IMR-90 (cell line): ENCODE results near the gene PRDX5. TPM values are rescaled to one million over a fixed set of nuclear protein-coding genes. Genes with fewer than 3 reads are reported as not detected.

Experiments
- ATAC-seq: fragments of 200-7000 bp; cut with Tn5 transposase; 2 replicates; pipeline ENCODE4 v1.9.1; 2020; ENCODE audit warnings: low read depth, mild to moderate bottlenecking, moderate library complexity
- BruUV-seq: library from RNA; stranded (reverse); fragments of 400-500 nt; replicated peaks from 2 replicates; lab custom pipeline; 2021; lab: Mats Ljungman, UMichigan
- CTCF ChIA-PET: fragments of 300-600 bp; formaldehyde crosslinking; extraction: SDS; loops from one replicate; lab custom pipeline; 2021; ENCODE audit warnings: antibody characterized with exemption; lab: Yijun Ruan, JAX
- POLR2A ChIA-PET: fragments of 300-600 bp; sonication (Branson Sonifier 250); formaldehyde crosslinking; loops from one replicate; lab custom pipeline; 2022; ENCODE audit warnings: antibody characterized with exemption; ENCODE audit not compliant: unreplicated experiment; lab: Charles Lee
- DNase-seq: peaks from one replicate; pipeline ENCODE4 v3.0.0; 2013
- H2AFZ ChIP-seq: replicated peaks from 2 replicates; pipeline ENCODE3; 2013; ENCODE audit warnings: low read length, mild to moderate bottlenecking; ENCODE audit not compliant: poor library complexity
- H2AK5ac ChIP-seq: 2 replicates; pipeline ENCODE4 v1.6.1; 2013; ENCODE audit warnings: low read depth, low read length, inconsistent platforms
- H2AK9ac ChIP-seq: replicated peaks from 2 replicates; pipeline ENCODE3; 2013; ENCODE audit warnings: mild to moderate bottlenecking, low read depth, low read length, moderate library complexity; ENCODE audit not compliant: poor library complexity
- H2BK120ac ChIP-seq: 2 replicates; pipeline ENCODE4 v1.6.1; 2013; ENCODE audit warnings: low read depth, low read length, inconsistent platforms
- H2BK15ac ChIP-seq: 3 replicates; pipeline ENCODE4 v1.6.1; 2013; ENCODE audit warnings: low read depth, low read length, inconsistent platforms
- H2BK20ac ChIP-seq: 2 replicates; pipeline ENCODE4 v1.6.1; 2013; ENCODE audit warnings: low read depth, mild to moderate bottlenecking, inconsistent platforms, low read length, moderate library complexity
- H2BK5ac ChIP-seq: 2 replicates; pipeline ENCODE4 v1.6.1; 2013; ENCODE audit warnings: mild to moderate bottlenecking, low read depth, low read length, inconsistent platforms; ENCODE audit not compliant: poor library complexity, severe bottlenecking
- H3K14ac ChIP-seq: replicated peaks from 2 replicates; pipeline ENCODE4 v1.6.1; 2013; ENCODE audit warnings: low read depth, low read length, inconsistent platforms
- H3K18ac ChIP-seq: 2 replicates; pipeline ENCODE4 v1.6.1; 2013; ENCODE audit warnings: low read depth, low read length, control low read depth
- H3K23ac ChIP-seq: 2 replicates; pipeline ENCODE4 v1.6.1; 2013; ENCODE audit warnings: low read depth, low read length, inconsistent platforms
- H3K27ac ChIP-seq: 2 replicates; pipeline ENCODE4 v1.5.1; 2013; ENCODE audit warnings: mild to moderate bottlenecking, control low read depth, low read length; ENCODE audit not compliant: insufficient read depth
- H3K27me3 ChIP-seq: 2 replicates; pipeline ENCODE4 v1.6.1; 2013; ENCODE audit warnings: low read length; ENCODE audit not compliant: control insufficient read depth, insufficient read depth
- H3K36me3 ChIP-seq: 2 replicates; pipeline ENCODE4 v1.6.1; 2013; ENCODE audit warnings: low read length, mixed read lengths; ENCODE audit not compliant: control insufficient read depth, insufficient read depth
- H3K4ac ChIP-seq: 2 replicates; pipeline ENCODE4 v1.6.1; 2013; ENCODE audit warnings: low read depth, low read length, inconsistent platforms
- H3K4me1 ChIP-seq: 2 replicates; pipeline ENCODE4 v1.6.1; 2013; ENCODE audit warnings: low read length, mixed read lengths; ENCODE audit not compliant: control insufficient read depth, insufficient read depth
- H3K4me2 ChIP-seq: 2 replicates; pipeline ENCODE4 v1.6.1; 2013; ENCODE audit warnings: low read depth, mild to moderate bottlenecking, control low read depth, low read length, moderate library complexity
- H3K4me3 ChIP-seq: 2 replicates; pipeline ENCODE4 v1.5.1; 2013; ENCODE audit warnings: low read depth, mild to moderate bottlenecking, control low read depth, low read length, moderate library complexity; ENCODE audit not compliant: insufficient read depth
- H3K56ac ChIP-seq: 2 replicates; pipeline ENCODE4 v1.6.1; 2013; ENCODE audit warnings: low read length, inconsistent platforms; ENCODE audit not compliant: insufficient read depth; ENCODE audit errors: extremely low read depth
- H3K79me1 ChIP-seq, 2 experiments: 2 replicates each; pipeline ENCODE4 v1.6.1; 2013; ENCODE audit warnings: low read length in 2 of 2, inconsistent platforms in 1 of 2, low read depth in 1 of 2
- H3K9ac ChIP-seq: 2 replicates; pipeline ENCODE4 v1.6.1; 2013; ENCODE audit warnings: low read depth, low read length, control low read depth
- H3K9me1 ChIP-seq: 2 replicates; pipeline ENCODE4 v1.6.1; 2013; ENCODE audit warnings: low read length, inconsistent platforms; ENCODE audit not compliant: insufficient read depth
- H3K9me3 ChIP-seq: 2 replicates; pipeline ENCODE4 v1.6.1; 2013; ENCODE audit warnings: low read length; ENCODE audit not compliant: control insufficient read depth, insufficient read depth
- H4K20me1 ChIP-seq: 2 replicates; pipeline ENCODE4 v1.6.1; 2013; ENCODE audit warnings: low read length, inconsistent platforms; ENCODE audit not compliant: insufficient read depth
- H4K5ac ChIP-seq: 2 replicates; pipeline ENCODE4 v1.6.1; 2013; ENCODE audit warnings: mild to moderate bottlenecking, low read depth, low read length, control low read depth
- H4K8ac ChIP-seq, 2 experiments: 2 replicates each; pipeline ENCODE4 v1.6.1; 2013; ENCODE audit warnings: low read depth in 2 of 2, low read length in 2 of 2, control low read depth in 1 of 2, inconsistent platforms in 1 of 2
- H4K91ac ChIP-seq: 2 replicates; pipeline ENCODE4 v1.6.1; 2013; ENCODE audit warnings: low read depth, low read length, inconsistent platforms; ENCODE audit not compliant: insufficient read depth
- BHLHE40 ChIP-seq: fragments of 150-350 bp; IDR thresholded peaks from 2 replicates; pipeline ENCODE4 v1.6.1; 2016; ENCODE audit warnings: mild to moderate bottlenecking, low read depth, low read length
- CEBPB ChIP-seq: IDR thresholded peaks from 2 replicates; pipeline ENCODE4 v1.6.1; 2012; ENCODE audit warnings: low read depth, low read length, improper control_type of control experiment
- CHD1 ChIP-seq: IDR thresholded peaks from 2 replicates; pipeline ENCODE4 v1.6.1; 2012; ENCODE audit warnings: low read depth, low read length, improper control_type of control experiment
- CTCF ChIP-seq: conservative IDR thresholded peaks from 2 replicates; pipeline ENCODE4 v1.5.1; 2012; ENCODE audit warnings: mild to moderate bottlenecking, low read depth, low read length, improper control_type of control experiment
- FOS ChIP-seq: fragments of 150-350 bp; IDR thresholded peaks from 2 replicates; pipeline ENCODE4 v1.6.1; 2016; ENCODE audit warnings: low read depth, low read length
- MAFK ChIP-seq: IDR thresholded peaks from 2 replicates; pipeline ENCODE4 v1.6.1; 2012; ENCODE audit warnings: low read depth, low read length, improper control_type of control experiment
- MAZ ChIP-seq: IDR thresholded peaks from 2 replicates; pipeline ENCODE4 v1.6.1; 2012; ENCODE audit warnings: low read depth, mild to moderate bottlenecking, low read length, improper control_type of control experiment, moderate library complexity, borderline replicate concordance
- NFE2L2 ChIP-seq: fragments of 150-350 bp; IDR thresholded peaks from 2 replicates; pipeline ENCODE4 v1.6.1; 2016; ENCODE audit warnings: low read depth, mild to moderate bottlenecking, low read length
- POLR2A ChIP-seq: IDR thresholded peaks from 2 replicates; pipeline ENCODE4 v1.6.1; 2012; ENCODE audit warnings: mild to moderate bottlenecking, low read depth, low read length
- RAD21 ChIP-seq: IDR thresholded peaks from 2 replicates; pipeline ENCODE4 v1.6.1; 2012; ENCODE audit warnings: low read length, improper control_type of control experiment
- RCOR1 ChIP-seq: IDR thresholded peaks from 2 replicates; pipeline ENCODE4 v1.6.1; 2012; ENCODE audit warnings: mild to moderate bottlenecking, low read length, improper control_type of control experiment; ENCODE audit not compliant: insufficient replicate concordance
- RFX5 ChIP-seq: IDR thresholded peaks from 2 replicates; pipeline ENCODE4 v1.8.0; 2012; ENCODE audit warnings: low read depth, mild to moderate bottlenecking, low read length, moderate library complexity
- WGBS, 2 experiments: methylation state at CpG; one replicate each; pipeline versions ENCODE4 v1.1.5 to v1.1.7; 2013; ENCODE audit warnings: missing lambda C conversion rate in 2 of 2; ENCODE audit not compliant: insufficient read length in 1 of 2; ENCODE audit errors: extremely low coverage in 2 of 2; 5-methylcytosine and 5-hydroxymethylcytosine counted together
- dilution Hi-C: fragments of 300-500 bp; cut with HindIII; formaldehyde crosslinking; loops from one replicate; pipeline ENCODE4 v1.14.3; 2018; ENCODE audit warnings: low sequenced_read_pairs; ENCODE audit not compliant: unreplicated experiment
- in situ Hi-C: fragments of 300-500 bp; cut with MboI; formaldehyde crosslinking; loops from 3 replicates; pipeline ENCODE4 v1.14.3; 2019; ENCODE audit warnings: low sequenced_read_pairs, inconsistent platforms, mixed read lengths
- intact Hi-C: fragments of 100-400 bp; cut with micrococcal nuclease; formaldehyde crosslinking; loops from 2 replicates; pipeline ENCODE4 v1.10.0; 2022
- polyA plus RNA-seq, 3 experiments: library from polyadenylated mRNA; depleted of rRNA; stranded (reverse); fragments of >200 nt; gene quantifications; 2 replicates each; pipeline ENCODE4 v1.2.3, GENCODE V29; 2012; ENCODE audit warnings: low replicate concordance in 1 of 3
- total RNA-seq: library from RNA; depleted of rRNA; stranded (reverse); fragments of >200 nt; gene quantifications from 2 replicates; pipeline ENCODE4 v1.2.3, GENCODE V29; 2012
- TF ChIP-seq, protein P1 (sequence below): fragments of 150-350 bp; IDR thresholded peaks from 2 replicates; pipeline ENCODE4 v1.6.1; 2016; ENCODE audit warnings: low read depth, mild to moderate bottlenecking, low read length, moderate library complexity, borderline replicate concordance

PRDX5 gene
- total and polyA plus RNA-seq, 2 of the 4 experiments (the other 2 are of a cell fraction): 120 to 292 TPM

- TF ChIP-seq RFX5 (no peak), MAFK (no peak), BHLHE40 (no peak), CHD1 (no peak), CTCF (no peak), CEBPB (no peak), RCOR1 (no peak), NFE2L2 (no peak), POLR2A (no peak), FOS (no peak), RAD21 (no peak), MAZ (no peak)
- TF ChIP-seq, protein P1, sequence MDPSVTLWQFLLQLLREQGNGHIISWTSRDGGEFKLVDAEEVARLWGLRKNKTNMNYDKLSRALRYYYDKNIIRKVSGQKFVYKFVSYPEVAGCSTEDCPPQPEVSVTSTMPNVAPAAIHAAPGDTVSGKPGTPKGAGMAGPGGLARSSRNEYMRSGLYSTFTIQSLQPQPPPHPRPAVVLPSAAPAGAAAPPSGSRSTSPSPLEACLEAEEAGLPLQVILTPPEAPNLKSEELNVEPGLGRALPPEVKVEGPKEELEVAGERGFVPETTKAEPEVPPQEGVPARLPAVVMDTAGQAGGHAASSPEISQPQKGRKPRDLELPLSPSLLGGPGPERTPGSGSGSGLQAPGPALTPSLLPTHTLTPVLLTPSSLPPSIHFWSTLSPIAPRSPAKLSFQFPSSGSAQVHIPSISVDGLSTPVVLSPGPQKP: no peak
- Histone ChIP-seq H3K4ac (no peak overlapping the region), H3K4me1 (peaks cover 6% of the 10 kb centered on the region), H2BK120ac (no peak overlapping the region), H2BK20ac (no peak overlapping the region), H3K23ac (no peak overlapping the region), H3K18ac (no peak overlapping the region), H2BK5ac (no peak overlapping the region), H3K9ac (no peak overlapping the region), H3K56ac (no peak overlapping the region), H3K14ac (no peak overlapping the region), H3K4me2 (peak overlapping the region; percentile 50; the same call in 1 of the 2 replicates), H3K9me1 (no peaks in the 10 kb centered on the region), H2AK5ac (no peak overlapping the region), H3K9me3 (no peaks in the 10 kb centered on the region), H3K27me3 (peaks cover 11% of the 10 kb centered on the region; the same call in 1 of the 2 replicates), H4K91ac (no peak overlapping the region), H2AK9ac (peak overlapping the region; percentile 78), H3K79me1 (no peaks in the 10 kb centered on the region), H4K5ac (no peak overlapping the region), H2AFZ (peak overlapping the region; percentile 97), H3K27ac (no peak overlapping the region), H4K20me1 (no peaks in the 10 kb centered on the region), H3K36me3 (no peaks in the 10 kb centered on the region), H4K8ac (no peak overlapping the region; a peak in 1 of 4 replicates), H3K4me3 (no peak overlapping the region), H2BK15ac (no peak overlapping the region)
- in situ Hi-C loops: no loop called here
- ChIA-PET POLR2A (interaction anchor here (1.1 kb wide), 1 partner anchor 26 kb away, joined by 4 read pairs; the partner anchor contains the start of gene TRMT112), CTCF (interaction anchor here (0.6 to 2.2 kb wide), 5 partner anchors 10 to 42 kb away, joined by 4 to 11 read pairs (median 6); partner anchors contain the start of genes PRDX5 and TRMT112)
- intact Hi-C loops: no loop called here
- dilution Hi-C loops: no loop called here
- no peak; the same call in 1 of the 2 replicates for ATAC-seq
- WGBS, 2 experiments: 67% methylated on average over 6 of the region's 29 CpGs; no CpG with 5 or more reads in 1 of the 2 experiments
- BruUV-seq: no TSS peak
- no peak for DNase-seq
These were observed 25.2 kb downstream of the PRDX5 start for GRCh38 chr11:64342869-64343745.
